ENCODE data around the gene TENT5C. TPM values are rescaled to one million over a fixed set of nuclear protein-coding genes. Genes with fewer than 3 reads are reported as not detected.

Gene TENT5C
- total and polyA plus RNA-seq, 8 donors, result 11.6 to 25.8 (median 15.9) TPM

- Histone ChIP-seq H3K4me1 (peaks cover 9 to 51% of the 10 kb centered on the region in 2 donors), H3K27ac (peak overlapping the region; percentile 49 to 53), H3K4me3 (no peak overlapping the region), H3K9me3 (no peaks in the 10 kb centered on the region), H3K36me3 (no peaks in the 10 kb centered on the region), H3K27me3 (no peaks in the 10 kb centered on the region)
- DNase-seq (no peak), ATAC-seq (peak; percentile 6)
- intact Hi-C loops (cut with DNase I), result no loop called here
- TF ChIP-seq CTCF (IDR thresholded peaks at IDR 0.05), result no peak
Observed at GRCh38 chr1:117613249-117613968, 7.6 kb downstream of the TENT5C start.

- DNase-seq (no peak), ATAC-seq (no peak)
- intact Hi-C loops (cut with DNase I), result no loop called here
- Histone ChIP-seq H3K9me3 (no peaks in the 10 kb centered on the region), H3K27ac (no peak overlapping the region), H3K4me1 (peaks cover 8 to 47% of the 10 kb centered on the region in 2 donors), H3K27me3 (no peaks in the 10 kb centered on the region), H3K4me3 (no peak overlapping the region), H3K36me3 (no peaks in the 10 kb centered on the region)
- TF ChIP-seq CTCF (IDR thresholded peaks at IDR 0.05), result no peak
Observed at GRCh38 chr1:117613969-117614729, 8.3 kb downstream of the TENT5C start.

- Histone ChIP-seq H3K27ac (no peak overlapping the region), H3K9me3 (no peaks in the 10 kb centered on the region), H3K27me3 (no peaks in the 10 kb centered on the region), H3K36me3 (no peaks in the 10 kb centered on the region), H3K4me3 (no peak overlapping the region), H3K4me1 (peaks cover 0 to 47% of the 10 kb centered on the region in 2 donors)
- no peak for DNase-seq
- no peak for TF ChIP-seq CTCF (IDR thresholded peaks at IDR 0.05)
- no peak for ATAC-seq
- intact Hi-C loops (cut with DNase I), result no loop called here
Observed at GRCh38 chr1:117615474-117615873, 9.6 kb downstream of the TENT5C start.

- H3K4me3 ChIP-seq, result no peak overlapping the region
- peaks cover 0 to 47% of the 10 kb centered on the region in 2 donors for H3K4me1 ChIP-seq
- no peak for TF ChIP-seq CTCF (IDR thresholded peaks at IDR 0.05)
- H3K27ac ChIP-seq, result no peak overlapping the region
- intact Hi-C loops (cut with DNase I), result no loop called here
- H3K36me3 ChIP-seq, result no peaks in the 10 kb centered on the region
- no peaks in the 10 kb centered on the region for H3K9me3 ChIP-seq
- no peak for ATAC-seq
- no peaks in the 10 kb centered on the region for H3K27me3 ChIP-seq
- no peak for DNase-seq
Observed at GRCh38 chr1:117616356-117616755, 10.5 kb downstream of the TENT5C start.

- Histone ChIP-seq H3K4me3 (no peak overlapping the region), H3K9me3 (no peaks in the 10 kb centered on the region), H3K4me1 (peaks cover 0 to 47% of the 10 kb centered on the region in 2 donors), H3K27me3 (no peaks in the 10 kb centered on the region), H3K36me3 (no peaks in the 10 kb centered on the region), H3K27ac (no peak overlapping the region)
- intact Hi-C loops (cut with DNase I), result no loop called here
- DNase-seq, result no peak
- no peak for ATAC-seq
- no peak for TF ChIP-seq CTCF (IDR thresholded peaks at IDR 0.05)
Observed at GRCh38 chr1:117616967-117617366, 11.1 kb downstream of the TENT5C start.
